Naive thymus-derived CD4-positive, alpha-beta T cell (primary cell): Measurements from ENCODE around the gene DLG4. TPM values are rescaled to one million over a fixed set of nuclear protein-coding genes. Genes with fewer than 3 reads are reported as not detected.
A peak's percentile ranks its signal among the peaks of the same experiment; 100 is the strongest.

Experiments
- ATAC-seq: fragments of 150-1000 bp; cut with Tn5 transposase; 2 replicates; pipeline ENCODE4 v1.10.0; 2021; ENCODE audit warnings: mild to moderate bottlenecking, moderate library complexity
- CTCF ChIA-PET: fragments of 350-600 bp; sonication (Branson Sonifier 250); formaldehyde crosslinking; loops from one replicate; lab custom pipeline; 2021; ENCODE audit warnings: antibody characterized with exemption; lab: Charles Lee
- POLR2A ChIA-PET: fragments of 350-600 bp; sonication (Branson Sonifier 250); formaldehyde crosslinking; loops from one replicate; lab custom pipeline; 2021; ENCODE audit warnings: antibody characterized with exemption, inconsistent platforms; lab: Charles Lee
- DNase-seq, 9 donors: peaks; one replicate each; pipeline versions ENCODE4 v3.0.0 to v3.0.0-alpha.2; 2020 to 2022; ENCODE audit warnings: mixed read lengths in 1 of 9
- H3K27ac ChIP-seq: one replicate; pipeline ENCODE4 v1.7.0; 2013; ENCODE audit warnings: mild to moderate bottlenecking, low read depth, low read length, moderate library complexity
- H3K27me3 ChIP-seq, 2 donors: one replicate each; pipeline ENCODE4 v1.7.0; 2013; ENCODE audit warnings: low read length in 2 of 2, mild to moderate bottlenecking in 2 of 2, moderate library complexity in 2 of 2; ENCODE audit not compliant: control insufficient read depth in 2 of 2, insufficient read depth in 2 of 2
- H3K36me3 ChIP-seq, 3 experiments: 1 replicate in 2 of 3; 2 replicates in 1 of 3; pipeline ENCODE4 v1.7.0; 2013; ENCODE audit warnings: low read length in 3 of 3, mild to moderate bottlenecking in 3 of 3, moderate library complexity in 1 of 3; ENCODE audit not compliant: insufficient read depth in 3 of 3, control insufficient read depth in 2 of 3
- H3K4me1 ChIP-seq, 2 donors: one replicate each; pipeline ENCODE4 v1.7.0; 2013; ENCODE audit warnings: low read length in 2 of 2, mild to moderate bottlenecking in 2 of 2, moderate library complexity in 1 of 2; ENCODE audit not compliant: control insufficient read depth in 2 of 2, insufficient read depth in 2 of 2
- H3K4me3 ChIP-seq: 2 replicates; pipeline ENCODE4 v1.7.0; 2013; ENCODE audit warnings: mild to moderate bottlenecking, low read length
- H3K9me3 ChIP-seq, 3 experiments: 1 replicate in 2 of 3; 2 replicates in 1 of 3; pipeline ENCODE4 v1.7.0; 2013; ENCODE audit warnings: low read length in 3 of 3; ENCODE audit not compliant: control insufficient read depth in 2 of 3
- H3K27ac Mint-ChIP-seq, 9 donors: one replicate each; pipeline ENCODE4 v1.8.0; 2020 to 2022; ENCODE audit warnings: mixed read lengths in 9 of 9, mild to moderate bottlenecking in 8 of 9, moderate library complexity in 5 of 9, inconsistent platforms in 2 of 9
- H3K27me3 Mint-ChIP-seq, 5 donors: one replicate each; pipeline ENCODE4 v1.8.0; 2021 to 2022; ENCODE audit warnings: mixed read lengths in 5 of 5, mild to moderate bottlenecking in 1 of 5
- H3K36me3 Mint-ChIP-seq, 5 donors: one replicate each; pipeline ENCODE4 v1.8.0; 2020 to 2022; ENCODE audit warnings: mixed read lengths in 5 of 5, mild to moderate bottlenecking in 3 of 5, inconsistent platforms in 1 of 5
- H3K4me1 Mint-ChIP-seq, 7 donors: one replicate each; pipeline ENCODE4 v1.8.0; 2020 to 2022; ENCODE audit warnings: mixed read lengths in 7 of 7, mild to moderate bottlenecking in 3 of 7, inconsistent platforms in 1 of 7
- H3K4me3 Mint-ChIP-seq, 10 donors: one replicate each; pipeline ENCODE4 v1.8.0; 2020 to 2022; ENCODE audit warnings: mild to moderate bottlenecking in 10 of 10, mixed read lengths in 10 of 10, moderate library complexity in 6 of 10, inconsistent platforms in 2 of 10
- H3K9me3 Mint-ChIP-seq, 11 donors: one replicate each; pipeline ENCODE4 v1.8.0; 2020 to 2022; ENCODE audit warnings: mixed read lengths in 11 of 11, mild to moderate bottlenecking in 4 of 11, inconsistent platforms in 1 of 11, moderate library complexity in 1 of 11
- intact Hi-C, 2 donors: fragments of 100-400 bp; cut with micrococcal nuclease; formaldehyde crosslinking; loops; one replicate each; pipeline ENCODE4 v1.15.1; 2023
- polyA plus RNA-seq, 2 donors: library from polyadenylated mRNA; unstranded; fragments of 300-500 nt; fragmentation: Illumina TruSeq; gene quantifications; one replicate each; pipeline ENCODE4 v1.2.3, GENCODE V29; 2021
- total RNA-seq, 6 experiments: library from RNA in 5 of 6; stranded (reverse) in 5 of 6; gene quantifications; 1 replicate in 5 of 6; 2 replicates in 1 of 6; pipeline ENCODE4 v1.2.3 and lab custom pipeline; 2021 to 2026

DLG4 gene
- total and polyA plus RNA-seq, 7 experiments from 2014 or later: 0.26 to 25.4 (median 11.4) TPM

DNA sequence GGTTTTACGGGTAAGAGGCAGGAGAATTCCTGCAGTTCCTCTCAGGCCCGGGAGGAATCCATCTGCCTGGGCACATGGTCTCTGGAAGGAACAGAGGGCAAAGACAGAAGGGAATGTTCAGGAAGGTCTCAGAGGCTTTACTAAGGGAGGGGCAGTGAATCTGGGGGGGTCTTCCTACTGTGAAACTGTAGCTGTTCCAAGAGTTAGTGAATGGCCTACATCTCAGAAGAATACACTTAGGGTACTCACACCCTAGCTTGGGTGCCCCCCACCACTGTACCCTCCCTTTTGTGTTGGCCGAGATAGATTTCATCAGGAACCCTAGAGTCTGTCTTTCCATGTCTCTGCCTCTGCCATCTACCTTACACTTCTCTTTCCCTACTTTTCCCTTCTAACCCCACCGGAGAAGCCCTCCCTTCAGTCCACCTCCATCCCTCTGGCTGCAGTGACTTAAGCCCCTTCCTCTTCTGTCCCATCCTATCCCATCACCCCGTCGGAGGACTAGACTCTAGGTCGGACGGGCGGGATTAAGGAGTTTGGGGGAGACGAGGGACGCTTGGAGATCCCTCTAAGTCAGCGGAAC is 316 bp downstream of the DLG4 start:
- Mint-ChIP-seq H3K4me1 (peaks cover 35 to 67% (median 62%) of the 10 kb centered on the region in 7 donors), H3K4me3 (peak overlapping the region; percentile 88 to 95 (median 91)), H3K36me3 (peaks cover 0 to 14% (median 3%) of the 10 kb centered on the region in 5 donors), H3K27ac (peak overlapping the region; percentile 81 to 98 (median 96)), H3K27me3 (no peaks in the 10 kb centered on the region), H3K9me3 (peaks cover 0 to 6% (median 0%) of the 10 kb centered on the region in 11 donors)
- Histone ChIP-seq H3K4me3 (peak overlapping the region; percentile 73), H3K4me1 (peaks cover 30 to 51% of the 10 kb centered on the region in 2 donors), H3K27me3 (no peaks in the 10 kb centered on the region), H3K9me3 (no peaks in the 10 kb centered on the region), H3K27ac (peak overlapping the region; percentile 75), H3K36me3 (peaks cover 0 to 29% (median 4%) of the 10 kb centered on the region in 3 experiments)
- intact Hi-C loops: loop anchor here (1.0 to 10.0 kb wide), 7 partner anchors 15 to 625 kb away; partner anchors contain the start of genes C17orf100 (in 1 of the 2), DVL2 (in 1 of the 2), ELP5 (in 1 of the 2) and KDM6B (in 1 of the 2)
- DNase-seq (no peak), ATAC-seq (no peak)
- ChIA-PET POLR2A (interaction anchor here (0.6 to 13.7 kb wide), 7 partner anchors 9 to 638 kb away, joined by 3 to 265 read pairs (median 6); partner anchors contain the start of genes CTDNEP1, DVL2, ELP5 and GABARAP), CTCF (interaction anchor here (1.1 to 3.1 kb wide), 5 partner anchors 13 to 77 kb away, joined by 3 to 22 read pairs (median 6); partner anchors contain the start of genes DVL2, GABARAP and PHF23)

DNA sequence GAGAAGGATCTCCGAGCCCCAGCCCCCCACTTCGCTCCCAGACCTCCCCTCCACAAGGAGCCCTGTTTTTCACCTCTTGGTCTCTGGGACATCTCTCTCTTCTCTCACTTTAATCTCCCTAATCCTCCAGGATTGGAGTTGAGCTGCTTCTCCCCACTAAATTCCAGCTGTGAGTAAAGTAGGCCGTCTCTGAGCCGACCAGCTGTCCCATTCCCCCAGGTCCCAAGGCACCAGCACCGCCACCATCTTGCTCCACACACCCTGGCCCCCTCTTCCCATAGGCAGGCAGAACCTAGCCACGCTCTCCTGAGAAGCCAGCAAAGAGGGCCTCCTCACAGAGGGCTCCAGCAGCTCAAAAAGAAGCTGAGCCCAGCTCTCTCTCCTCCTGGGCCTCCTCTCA is 878 bp downstream of the DLG4 start:
- H3K4me1 ChIP-seq: peaks cover 34 to 52% of the 10 kb centered on the region in 2 donors
- H3K27ac ChIP-seq: peak overlapping the region; percentile 75
- peaks cover 38 to 71% (median 67%) of the 10 kb centered on the region in 7 donors for H3K4me1 Mint-ChIP-seq
- DNase-seq: no peak
- H3K9me3 ChIP-seq: no peaks in the 10 kb centered on the region
- CTCF ChIA-PET: interaction anchor here (1.1 to 2.7 kb wide), 3 partner anchors 13 to 78 kb away, joined by 3 to 22 read pairs (median 6); partner anchors contain the start of gene DVL2
- H3K4me3 Mint-ChIP-seq: peak overlapping the region; percentile 88 to 95 (median 91)
- peak overlapping the region; percentile 73 for H3K4me3 ChIP-seq
- no peaks in the 10 kb centered on the region for H3K27me3 ChIP-seq
- H3K9me3 Mint-ChIP-seq: peaks cover 0 to 6% (median 0%) of the 10 kb centered on the region in 11 donors
- H3K27me3 Mint-ChIP-seq: no peaks in the 10 kb centered on the region
- ATAC-seq: no peak
- H3K27ac Mint-ChIP-seq: peak overlapping the region; percentile 81 to 98 (median 96)
- intact Hi-C loops: loop anchor here (1.0 to 10.0 kb wide), 7 partner anchors 14 to 626 kb away; partner anchors contain the start of genes C17orf100 (in 1 of the 2), DVL2 (in 1 of the 2), ELP5 (in 1 of the 2) and KDM6B (in 1 of the 2)
- H3K36me3 ChIP-seq: peaks cover 0 to 23% (median 0%) of the 10 kb centered on the region in 3 experiments
- POLR2A ChIA-PET: interaction anchor here (0.6 to 13.7 kb wide), 8 partner anchors 10 to 638 kb away, joined by 3 to 265 read pairs (median 4); partner anchors contain the start of genes CTDNEP1, DVL2, ELP5 and GABARAP
- H3K36me3 Mint-ChIP-seq: peaks cover 0 to 10% (median under 1%) of the 10 kb centered on the region in 5 donors

GRCh38 chr17:7218166-7218565 is 1.5 kb downstream of the DLG4 start:
- Mint-ChIP-seq H3K36me3 (peaks cover 0 to 5% (median 0%) of the 10 kb centered on the region in 5 donors), H3K4me1 (peaks cover 44 to 77% (median 73%) of the 10 kb centered on the region in 7 donors), H3K4me3 (peak overlapping the region; percentile 75 to 92 (median 86)), H3K27ac (peak overlapping the region; percentile 62 to 98 (median 88)), H3K9me3 (peaks cover 0 to 6% (median 0%) of the 10 kb centered on the region in 11 donors), H3K27me3 (no peaks in the 10 kb centered on the region)
- ATAC-seq (no peak), DNase-seq (no peak)
- Histone ChIP-seq H3K4me3 (peak overlapping the region; percentile 45), H3K27me3 (no peaks in the 10 kb centered on the region), H3K4me1 (peaks cover 35 to 57% of the 10 kb centered on the region in 2 donors), H3K9me3 (no peaks in the 10 kb centered on the region), H3K36me3 (peaks cover 0 to 17% (median 0%) of the 10 kb centered on the region in 3 experiments), H3K27ac (peak overlapping the region; percentile 75)
- intact Hi-C loops: loop anchor here (2.0 to 10.0 kb wide), 4 partner anchors 13 to 627 kb away; partner anchors contain the start of genes C17orf100 (in 1 of the 2), KDM6B (in 1 of the 2) and MED31 (in 1 of the 2)
- CTCF ChIA-PET: interaction anchor here (0.5 to 1.1 kb wide), 2 partner anchors 12 to 61 kb away, joined by 3 to 4 read pairs; no protein-coding TSS in a partner anchor
- POLR2A ChIA-PET: interaction anchor here (0.7 to 13.7 kb wide), 3 partner anchors 10 to 63 kb away, joined by 3 to 265 read pairs (median 8); partner anchors contain the start of genes DVL2, GABARAP, PHF23 and SLC2A4

- H3K9me3 ChIP-seq: no peaks in the 10 kb centered on the region
Observed at GRCh38 chr17:7217113-7217987, 2.3 kb downstream of the DLG4 start.

DNA sequence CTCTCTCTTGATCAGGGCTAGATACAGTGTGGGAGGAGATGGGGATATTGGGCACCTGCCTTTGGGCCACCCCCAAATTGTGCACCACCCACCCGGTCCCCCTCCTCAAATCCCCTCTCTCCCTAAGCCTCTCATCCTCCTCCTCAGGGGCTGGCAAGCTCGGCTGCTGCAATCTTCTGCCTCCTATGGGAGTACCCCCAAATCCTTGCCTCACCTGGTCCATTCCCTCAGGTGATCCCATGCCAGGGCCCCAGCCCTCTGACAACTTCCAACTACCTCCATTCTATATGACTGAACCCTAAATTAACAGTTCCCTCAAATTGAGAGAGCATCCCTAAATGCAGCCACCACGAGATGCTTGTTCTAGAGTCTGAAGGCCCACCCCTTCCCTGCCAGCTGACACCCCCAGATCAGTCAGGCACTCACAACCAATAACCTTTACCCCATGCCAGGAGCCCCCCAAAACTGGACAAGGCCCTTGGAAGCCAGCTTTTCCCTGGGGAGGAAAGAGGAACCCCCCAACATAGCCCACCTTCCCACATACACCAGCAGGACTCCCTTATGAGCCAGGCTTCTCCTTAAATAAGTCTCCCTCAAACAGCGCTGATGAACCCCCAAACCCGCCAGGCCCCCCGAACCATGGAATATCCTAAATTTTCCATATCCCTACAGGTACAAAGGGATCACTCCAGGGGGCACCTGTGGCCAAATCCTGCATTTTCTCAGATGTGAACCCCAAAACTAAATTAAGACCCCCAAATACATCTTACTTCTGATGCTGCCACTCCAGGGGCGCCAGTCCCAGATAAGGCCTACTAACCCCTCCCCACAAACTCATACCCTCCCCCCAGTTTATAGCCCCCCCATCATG is 3.2 kb downstream of the DLG4 start:
- peak overlapping the region; percentile 53 to 100 (median 94) for H3K27ac Mint-ChIP-seq
- CTCF ChIA-PET: no interaction called here
- peaks cover 45 to 82% (median 77%) of the 10 kb centered on the region in 7 donors for H3K4me1 Mint-ChIP-seq
- ATAC-seq (no peak), DNase-seq (no peak)
- no peaks in the 10 kb centered on the region for H3K9me3 ChIP-seq
- intact Hi-C loops: loop anchor here (10.0 kb wide), 3 partner anchors 562 to 628 kb away; partner anchors contain the start of genes C17orf100 (in 1 of the 2), KDM6B (in 1 of the 2) and MED31 (in 1 of the 2)
- peaks cover 0 to 6% (median 0%) of the 10 kb centered on the region in 11 donors for H3K9me3 Mint-ChIP-seq
- peaks cover 0 to 6% (median 0%) of the 10 kb centered on the region in 3 experiments for H3K36me3 ChIP-seq
- no peaks in the 10 kb centered on the region for H3K27me3 ChIP-seq
- no peak overlapping the region for H3K4me3 ChIP-seq
- POLR2A ChIA-PET: interaction anchor here (0.7 to 13.7 kb wide), 5 partner anchors 12 to 121 kb away, joined by 3 to 265 read pairs (median 3); partner anchors contain the start of genes DVL2, GABARAP and PHF23
- H3K27me3 Mint-ChIP-seq: peaks cover 0 to 8% (median 0%) of the 10 kb centered on the region in 5 donors
- peak overlapping the region; percentile 70 for H3K27ac ChIP-seq
- peaks cover 0 to 5% (median 0%) of the 10 kb centered on the region in 5 donors for H3K36me3 Mint-ChIP-seq
- peaks cover 35 to 57% of the 10 kb centered on the region in 2 donors for H3K4me1 ChIP-seq
- H3K4me3 Mint-ChIP-seq: peak overlapping the region; percentile 43 to 94 (median 76)

More at GRCh38 chr17:7217113-7217987, 2.3 kb downstream of the DLG4 start:
- DNase-seq: peak in 1 of 9 donors; percentile 21
- Histone ChIP-seq H3K4me3 (peak overlapping the region; percentile 45), H3K27me3 (no peaks in the 10 kb centered on the region), H3K27ac (peak overlapping the region; percentile 75), H3K36me3 (peaks cover 0 to 9% (median 0%) of the 10 kb centered on the region in 3 experiments), H3K4me1 (peaks cover 35 to 57% of the 10 kb centered on the region in 2 donors)
- peaks cover 45 to 79% (median 74%) of the 10 kb centered on the region in 7 donors for H3K4me1 Mint-ChIP-seq
- peaks cover 0 to 3% (median 0%) of the 10 kb centered on the region in 5 donors for H3K27me3 Mint-ChIP-seq
- ChIA-PET POLR2A (interaction anchor here (0.6 to 13.7 kb wide), 3 partner anchors 11 to 19 kb away, joined by 4 to 265 read pairs (median 8); partner anchors contain the start of genes DVL2, GABARAP and PHF23), CTCF (interaction anchor here (0.5 kb wide), 1 partner anchor 62 kb away, joined by 4 read pairs; no protein-coding TSS in a partner anchor)
- intact Hi-C loops: loop anchor here (10.0 kb wide), 3 partner anchors 563 to 627 kb away; partner anchors contain the start of genes C17orf100 (in 1 of the 2), KDM6B (in 1 of the 2) and MED31 (in 1 of the 2)
- H3K4me3 Mint-ChIP-seq: peak overlapping the region; percentile 75 to 94 (median 86)
- no peak for ATAC-seq
- H3K9me3 Mint-ChIP-seq: peaks cover 0 to 6% (median 0%) of the 10 kb centered on the region in 11 donors
- H3K27ac Mint-ChIP-seq: peak overlapping the region; percentile 62 to 100 (median 94)
- H3K36me3 Mint-ChIP-seq: peaks cover 0 to 5% (median 0%) of the 10 kb centered on the region in 5 donors
